Measurements from ENCODE around the gene SNRNP40.

DNA sequence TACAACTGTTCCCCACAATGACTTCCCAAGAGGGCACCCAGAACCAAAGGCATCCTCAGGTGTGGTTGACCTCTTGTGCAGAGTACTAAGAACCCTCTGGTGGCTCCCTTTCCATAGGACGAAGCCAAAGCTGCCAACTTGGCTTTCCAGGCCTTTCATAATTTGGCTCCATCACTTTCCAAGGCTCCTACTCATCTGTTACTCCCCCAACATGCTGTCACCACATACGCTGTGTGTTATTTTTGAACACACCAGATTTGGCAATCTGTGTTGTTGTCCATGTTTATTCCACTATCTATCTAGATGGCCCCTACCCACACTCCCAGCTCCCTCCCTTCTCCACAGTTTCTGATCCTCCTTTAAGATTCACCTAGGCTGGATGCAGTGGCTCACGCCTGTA, 46.7 kb downstream of the SNRNP40 start:
- TF ChIP-seq, protein P1, sequence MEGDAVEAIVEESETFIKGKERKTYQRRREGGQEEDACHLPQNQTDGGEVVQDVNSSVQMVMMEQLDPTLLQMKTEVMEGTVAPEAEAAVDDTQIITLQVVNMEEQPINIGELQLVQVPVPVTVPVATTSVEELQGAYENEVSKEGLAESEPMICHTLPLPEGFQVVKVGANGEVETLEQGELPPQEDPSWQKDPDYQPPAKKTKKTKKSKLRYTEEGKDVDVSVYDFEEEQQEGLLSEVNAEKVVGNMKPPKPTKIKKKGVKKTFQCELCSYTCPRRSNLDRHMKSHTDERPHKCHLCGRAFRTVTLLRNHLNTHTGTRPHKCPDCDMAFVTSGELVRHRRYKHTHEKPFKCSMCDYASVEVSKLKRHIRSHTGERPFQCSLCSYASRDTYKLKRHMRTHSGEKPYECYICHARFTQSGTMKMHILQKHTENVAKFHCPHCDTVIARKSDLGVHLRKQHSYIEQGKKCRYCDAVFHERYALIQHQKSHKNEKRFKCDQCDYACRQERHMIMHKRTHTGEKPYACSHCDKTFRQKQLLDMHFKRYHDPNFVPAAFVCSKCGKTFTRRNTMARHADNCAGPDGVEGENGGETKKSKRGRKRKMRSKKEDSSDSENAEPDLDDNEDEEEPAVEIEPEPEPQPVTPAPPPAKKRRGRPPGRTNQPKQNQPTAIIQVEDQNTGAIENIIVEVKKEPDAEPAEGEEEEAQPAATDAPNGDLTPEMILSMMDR (IDR thresholded peaks at IDR 0.05): no peak
- TF ChIP-seq POLR2AphosphoS5 (IDR thresholded peaks at IDR 0.05): no peak
- no peak for TF ChIP-seq EP300 (IDR thresholded peaks at IDR 0.05; ENCODE audit: low read depth)
- TF ChIP-seq POLR2A (IDR thresholded peaks at IDR 0.05): no peak
